HepG2 (cell line): ENCODE measurements around the gene OR11H6.
"Not testable (repeated sequence)": the region's sequence is repeated elsewhere in the genome, so short reads cannot be mapped to it uniquely, and the experiment has no call there.

Experiments used
- CBX5 ChIP-seq: sonication (generic); formaldehyde crosslinking; IDR thresholded peaks from 2 replicates; pipeline ENCODE4 v1.4.0; 2020; ENCODE audit warnings: missing genetic modification reagents, borderline replicate concordance
- CEBPG ChIP-seq: IDR thresholded peaks from 2 replicates; pipeline ENCODE4 v1.6.1; 2016
- DNMT3B ChIP-seq: conservative IDR thresholded peaks from 2 replicates; pipeline ENCODE4 v1.6.1; 2016; ENCODE audit warnings: missing biosample characterization, control low read depth
- NFE2L2 ChIP-seq: fragments of 150-350 bp; IDR thresholded peaks from 2 replicates; pipeline ENCODE4 v1.6.1; 2014; ENCODE audit warnings: low read length
- YY1 ChIP-seq: IDR thresholded peaks from 2 replicates; pipeline ENCODE4 v1.6.1; 2011; ENCODE audit warnings: low read length, low read depth, moderate library complexity, mild to moderate bottlenecking; ENCODE audit not compliant: insufficient read depth, insufficient replicate concordance
- ZKSCAN8 ChIP-seq: IDR thresholded peaks from 2 replicates; pipeline ENCODE4 v1.6.1; 2016; ENCODE audit warnings: borderline replicate concordance, missing genetic modification reagents, missing compliant biosample characterization
- ZNF274 ChIP-seq: sonication (generic); formaldehyde crosslinking; IDR thresholded peaks from 2 replicates; pipeline ENCODE4 v1.5.1; 2020; ENCODE audit warnings: mild to moderate bottlenecking, missing genetic modification reagents
- ZNF326 ChIP-seq: sonication (generic); formaldehyde crosslinking; IDR thresholded peaks from 2 replicates; pipeline ENCODE4 v1.4.0; 2020; ENCODE audit warnings: missing genetic modification reagents, borderline replicate concordance
- ZNF530 ChIP-seq: sonication (generic); formaldehyde crosslinking; IDR thresholded peaks from 2 replicates; pipeline ENCODE4 v1.5.0; 2020; ENCODE audit warnings: low read depth, mild to moderate bottlenecking, missing genetic modification reagents
- TF ChIP-seq, protein P1 (sequence below): sonication (generic); formaldehyde crosslinking; IDR thresholded peaks from 2 replicates; pipeline ENCODE4 v1.4.0; 2020; ENCODE audit warnings: missing genetic modification reagents
- TF ChIP-seq, protein P2 (sequence below): IDR thresholded peaks from 2 replicates; pipeline ENCODE4 v1.6.1; 2016; ENCODE audit warnings: missing compliant biosample characterization, missing genetic modification reagents, borderline replicate concordance
- TF ChIP-seq, protein P3 (sequence below): sonication (generic); formaldehyde crosslinking; IDR thresholded peaks from 2 replicates; pipeline ENCODE4 v1.4.0; 2020; ENCODE audit warnings: missing genetic modification reagents, borderline replicate concordance
- TF ChIP-seq, protein P4 (sequence below): sonication (generic); formaldehyde crosslinking; IDR thresholded peaks from 2 replicates; pipeline ENCODE4 v1.5.0; 2020; ENCODE audit warnings: mild to moderate bottlenecking, missing genetic modification reagents, moderate library complexity

DNA sequence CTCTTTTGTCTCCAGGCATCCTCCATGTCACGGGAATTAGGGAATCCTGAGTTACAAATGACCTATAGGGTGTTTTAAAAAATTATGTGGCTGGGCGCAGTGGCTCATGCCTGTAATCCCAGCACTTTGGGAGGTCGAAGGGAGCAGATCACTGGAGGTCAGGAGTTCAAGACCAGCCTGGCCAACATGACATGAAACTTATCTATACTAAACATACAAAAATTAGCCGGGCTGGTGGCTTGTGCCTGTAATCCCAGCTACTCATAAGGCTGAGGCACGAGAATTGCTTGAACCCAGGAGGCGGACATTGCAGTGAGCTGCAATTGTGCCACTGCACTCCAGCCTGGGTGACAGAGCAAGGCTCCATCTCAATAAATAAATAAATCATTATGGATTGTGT, 28.3 kb upstream of the OR11H6 start:
- TF ChIP-seq ZKSCAN8 (CRISPR knock-in tag); YY1; CBX5; NFE2L2; CEBPG (CRISPR knock-in tag); ZNF274 (CRISPR knock-in tag); ZNF530 (CRISPR knock-in tag); ZNF326 (CRISPR knock-in tag); DNMT3B: not testable (repeated sequence)
- TF ChIP-seq, protein P1, sequence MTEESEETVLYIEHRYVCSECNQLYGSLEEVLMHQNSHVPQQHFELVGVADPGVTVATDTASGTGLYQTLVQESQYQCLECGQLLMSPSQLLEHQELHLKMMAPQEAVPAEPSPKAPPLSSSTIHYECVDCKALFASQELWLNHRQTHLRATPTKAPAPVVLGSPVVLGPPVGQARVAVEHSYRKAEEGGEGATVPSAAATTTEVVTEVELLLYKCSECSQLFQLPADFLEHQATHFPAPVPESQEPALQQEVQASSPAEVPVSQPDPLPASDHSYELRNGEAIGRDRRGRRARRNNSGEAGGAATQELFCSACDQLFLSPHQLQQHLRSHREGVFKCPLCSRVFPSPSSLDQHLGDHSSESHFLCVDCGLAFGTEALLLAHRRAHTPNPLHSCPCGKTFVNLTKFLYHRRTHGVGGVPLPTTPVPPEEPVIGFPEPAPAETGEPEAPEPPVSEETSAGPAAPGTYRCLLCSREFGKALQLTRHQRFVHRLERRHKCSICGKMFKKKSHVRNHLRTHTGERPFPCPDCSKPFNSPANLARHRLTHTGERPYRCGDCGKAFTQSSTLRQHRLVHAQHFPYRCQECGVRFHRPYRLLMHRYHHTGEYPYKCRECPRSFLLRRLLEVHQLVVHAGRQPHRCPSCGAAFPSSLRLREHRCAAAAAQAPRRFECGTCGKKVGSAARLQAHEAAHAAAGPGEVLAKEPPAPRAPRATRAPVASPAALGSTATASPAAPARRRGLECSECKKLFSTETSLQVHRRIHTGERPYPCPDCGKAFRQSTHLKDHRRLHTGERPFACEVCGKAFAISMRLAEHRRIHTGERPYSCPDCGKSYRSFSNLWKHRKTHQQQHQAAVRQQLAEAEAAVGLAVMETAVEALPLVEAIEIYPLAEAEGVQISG (CRISPR knock-in tag), result not testable (repeated sequence)
- TF ChIP-seq, protein P2, sequence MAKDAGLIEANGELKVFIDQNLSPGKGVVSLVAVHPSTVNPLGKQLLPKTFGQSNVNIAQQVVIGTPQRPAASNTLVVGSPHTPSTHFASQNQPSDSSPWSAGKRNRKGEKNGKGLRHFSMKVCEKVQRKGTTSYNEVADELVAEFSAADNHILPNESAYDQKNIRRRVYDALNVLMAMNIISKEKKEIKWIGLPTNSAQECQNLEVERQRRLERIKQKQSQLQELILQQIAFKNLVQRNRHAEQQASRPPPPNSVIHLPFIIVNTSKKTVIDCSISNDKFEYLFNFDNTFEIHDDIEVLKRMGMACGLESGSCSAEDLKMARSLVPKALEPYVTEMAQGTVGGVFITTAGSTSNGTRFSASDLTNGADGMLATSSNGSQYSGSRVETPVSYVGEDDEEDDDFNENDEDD (CRISPR knock-in tag), result not testable (repeated sequence)
- TF ChIP-seq, protein P3, sequence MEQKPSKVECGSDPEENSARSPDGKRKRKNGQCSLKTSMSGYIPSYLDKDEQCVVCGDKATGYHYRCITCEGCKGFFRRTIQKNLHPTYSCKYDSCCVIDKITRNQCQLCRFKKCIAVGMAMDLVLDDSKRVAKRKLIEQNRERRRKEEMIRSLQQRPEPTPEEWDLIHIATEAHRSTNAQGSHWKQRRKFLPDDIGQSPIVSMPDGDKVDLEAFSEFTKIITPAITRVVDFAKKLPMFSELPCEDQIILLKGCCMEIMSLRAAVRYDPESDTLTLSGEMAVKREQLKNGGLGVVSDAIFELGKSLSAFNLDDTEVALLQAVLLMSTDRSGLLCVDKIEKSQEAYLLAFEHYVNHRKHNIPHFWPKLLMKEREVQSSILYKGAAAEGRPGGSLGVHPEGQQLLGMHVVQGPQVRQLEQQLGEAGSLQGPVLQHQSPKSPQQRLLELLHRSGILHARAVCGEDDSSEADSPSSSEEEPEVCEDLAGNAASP (CRISPR knock-in tag), result not testable (repeated sequence)
- TF ChIP-seq, protein P4, sequence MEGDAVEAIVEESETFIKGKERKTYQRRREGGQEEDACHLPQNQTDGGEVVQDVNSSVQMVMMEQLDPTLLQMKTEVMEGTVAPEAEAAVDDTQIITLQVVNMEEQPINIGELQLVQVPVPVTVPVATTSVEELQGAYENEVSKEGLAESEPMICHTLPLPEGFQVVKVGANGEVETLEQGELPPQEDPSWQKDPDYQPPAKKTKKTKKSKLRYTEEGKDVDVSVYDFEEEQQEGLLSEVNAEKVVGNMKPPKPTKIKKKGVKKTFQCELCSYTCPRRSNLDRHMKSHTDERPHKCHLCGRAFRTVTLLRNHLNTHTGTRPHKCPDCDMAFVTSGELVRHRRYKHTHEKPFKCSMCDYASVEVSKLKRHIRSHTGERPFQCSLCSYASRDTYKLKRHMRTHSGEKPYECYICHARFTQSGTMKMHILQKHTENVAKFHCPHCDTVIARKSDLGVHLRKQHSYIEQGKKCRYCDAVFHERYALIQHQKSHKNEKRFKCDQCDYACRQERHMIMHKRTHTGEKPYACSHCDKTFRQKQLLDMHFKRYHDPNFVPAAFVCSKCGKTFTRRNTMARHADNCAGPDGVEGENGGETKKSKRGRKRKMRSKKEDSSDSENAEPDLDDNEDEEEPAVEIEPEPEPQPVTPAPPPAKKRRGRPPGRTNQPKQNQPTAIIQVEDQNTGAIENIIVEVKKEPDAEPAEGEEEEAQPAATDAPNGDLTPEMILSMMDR (CRISPR knock-in tag), result not testable (repeated sequence)
